K562 (cell line): ENCODE results near the gene ATP6V1G2. TPM values are rescaled to one million over a fixed set of nuclear protein-coding genes. Genes with fewer than 3 reads are reported as not detected.

Experiments
- AFF1 ChIP-seq, 2 experiments: fragments of 450-650 bp; IDR thresholded peaks; 2 replicates each; pipeline ENCODE4 v1.6.1; 2018; ENCODE audit warnings: mild to moderate bottlenecking in 2 of 2, low read depth in 1 of 2; ENCODE audit not compliant: partially characterized antibody in 2 of 2
- ARHGAP35 ChIP-seq: fragments of 450-650 bp; IDR thresholded peaks from 2 replicates; pipeline ENCODE4 v1.6.1; 2018; ENCODE audit not compliant: partially characterized antibody
- ATF1 ChIP-seq, 2 experiments: fragments of 450-650 bp in 1 of 2; IDR thresholded peaks; 2 replicates each; pipeline ENCODE4 v1.6.1; 2016; ENCODE audit warnings: missing compliant biosample characterization in 1 of 2, missing genetic modification characterization in 1 of 2
- FOXK1 ChIP-seq: sonication (generic); formaldehyde crosslinking; IDR thresholded peaks from 2 replicates; pipeline ENCODE4 v1.8.0; 2022; ENCODE audit warnings: missing genetic modification reagents, mild to moderate bottlenecking, borderline replicate concordance
- HMBOX1 ChIP-seq: sonication (generic); IDR thresholded peaks from 2 replicates; pipeline ENCODE4 v1.6.1; 2016
- KLF6 ChIP-seq: fragments of 250-450 bp; sonication (Bioruptor Pico); IDR thresholded peaks from 2 replicates; pipeline ENCODE4 v1.4.0; 2020; ENCODE audit warnings: mild to moderate bottlenecking, moderate library complexity, borderline replicate concordance
- MTF1 ChIP-seq: fragments of 250-450 bp; sonication (Bioruptor Pico); IDR thresholded peaks from 2 replicates; pipeline ENCODE4 v1.9.0; 2021; ENCODE audit warnings: moderate library complexity, mild to moderate bottlenecking, inconsistent platforms, borderline replicate concordance
- MYNN ChIP-seq, 2 experiments: sonication (generic); formaldehyde crosslinking in 1 of 2; IDR thresholded peaks; 2 replicates each; pipeline versions ENCODE4 v1.5.0 to v1.6.1; 2016 to 2020; ENCODE audit warnings: antibody characterized with exemption in 1 of 2, missing genetic modification reagents in 1 of 2
- NCOR1 ChIP-seq: fragments of 450-650 bp; IDR thresholded peaks from 2 replicates; pipeline ENCODE4 v1.6.1; 2016; ENCODE audit warnings: mild to moderate bottlenecking, moderate library complexity
- NR4A1 ChIP-seq, 2 experiments: fragments of 250-450 bp in 1 of 2; fragments of 450-650 bp in 1 of 2; sonication (Bioruptor Pico) in 1 of 2; IDR thresholded peaks; 2 replicates each; pipeline versions ENCODE4 v1.4.0 to v1.6.1; 2016 to 2020; ENCODE audit warnings: mild to moderate bottlenecking in 2 of 2, missing compliant biosample characterization in 1 of 2, missing genetic modification characterization in 1 of 2, moderate library complexity in 1 of 2
- PREB ChIP-seq: sonication (generic); formaldehyde crosslinking; IDR thresholded peaks from 2 replicates; pipeline ENCODE4 v1.8.1; 2023; ENCODE audit warnings: mild to moderate bottlenecking, missing genetic modification reagents
- RBM17 ChIP-seq: fragments of 200-400 bp; formaldehyde crosslinking; IDR thresholded peaks from 2 replicates; pipeline ENCODE4 v1.6.1; 2017; ENCODE audit warnings: low read depth, mild to moderate bottlenecking, low read length, borderline replicate concordance
- TEAD4 ChIP-seq, 2 experiments: sonication (generic) in 1 of 2; formaldehyde crosslinking in 1 of 2; IDR thresholded peaks; 2 replicates each; pipeline versions ENCODE4 v1.6.1 to v1.8.0; 2012 to 2022; ENCODE audit warnings: borderline replicate concordance in 1 of 2, inconsistent platforms in 1 of 2, low read length in 1 of 2, mild to moderate bottlenecking in 1 of 2, missing genetic modification reagents in 1 of 2
- ZBTB5 ChIP-seq: fragments of 450-650 bp; IDR thresholded peaks from 2 replicates; pipeline ENCODE4 v1.6.1; 2017; ENCODE audit warnings: antibody characterized with exemption
- ZEB2 ChIP-seq: fragments of 450-650 bp; IDR thresholded peaks from 2 replicates; pipeline ENCODE4 v1.6.1; 2016
- ZNF134 ChIP-seq: fragments of 250-450 bp; sonication (Bioruptor Pico); conservative IDR thresholded peaks from 2 replicates; pipeline ENCODE4 v1.4.0; 2020
- ZNF184 ChIP-seq: sonication (generic); formaldehyde crosslinking; IDR thresholded peaks from 2 replicates; pipeline ENCODE4 v1.5.0; 2020; ENCODE audit warnings: missing genetic modification reagents
- ZNF717 ChIP-seq: fragments of 250-450 bp; sonication (Bioruptor Pico); IDR thresholded peaks from 2 replicates; pipeline ENCODE4 v1.5.0; 2021
- polyA plus RNA-seq, 8 experiments: library from polyadenylated mRNA; depleted of rRNA in 4 of 8; stranded (reverse) in 5 of 8; unstranded in 3 of 8; fragments of >200 nt; fragmentation: Nextera tagmentation in 2 of 8; fragmentation: Illumina TruSeq in 1 of 8; extraction: Ambion mirVana in 2 of 8; extraction: Trizol in 1 of 8; gene quantifications; 2 replicates each; pipeline versions ENCODE4 v1.2.1 to v1.2.3, GENCODE V29; 2011 to 2014; ENCODE audit warnings: inconsistent platforms in 1 of 8, missing spikeins in 1 of 8
- total RNA-seq, 7 experiments: library from RNA; depleted of rRNA in 6 of 7; stranded (reverse); fragments of >200 nt in 6 of 7; fragmentation: Illumina TruSeq in 2 of 7; extraction: Trizol in 2 of 7; gene quantifications; 2 replicates each; pipeline versions ENCODE4 v1.2.1 to v1.2.3, GENCODE V29; 2011 to 2021; ENCODE audit warnings: low replicate concordance in 1 of 7

The ATP6V1G2 gene
- total and polyA plus RNA-seq, 9 of the 15 experiments (the other 6 are each of a cell fraction or from before 2014, with no cell fraction given) = 0.14 to 1.5 (median 0.33) TPM

GRCh38 chr6:31541658-31542521, 4.5 kb downstream of the ATP6V1G2 start, which contains the start of gene DDX39B (continued):
- TF ChIP-seq AFF1 (IDR thresholded peaks at IDR 0.05; ENCODE audit: low read depth in 1 of 2, partially characterized antibody in 2 of 2) (peak; percentile 74 to 92), MYNN (IDR thresholded peaks at IDR 0.05) (0 out of 2 replicates have a peak, but pooled peaks have one; percentile 23), MYNN (CRISPR knock-in tag; IDR thresholded peaks at IDR 0.05) (no peak), ZNF717 (no peak), NCOR1 (peak; percentile 59), KLF6 (CRISPR knock-in tag) (peak; percentile 78; the same call in 1 of the 2 replicates), ZNF184 (CRISPR knock-in tag) (no peak), ZBTB5 (no peak), ARHGAP35 (no peak), PREB (no peak), HMBOX1 (peak; percentile 27; the same call in 1 of the 2 replicates), MTF1 (CRISPR knock-in tag) (peak; percentile 41; the same call in 1 of the 2 replicates), NR4A1 (CRISPR knock-in tag; IDR thresholded peaks at IDR 0.05) (peak; percentile 65; the same call in 1 of the 2 replicates), NR4A1 (tag; IDR thresholded peaks at IDR 0.05) (peak; percentile 73; the same call in 1 of the 2 replicates), ZEB2 (peak; percentile 27; the same call in 1 of the 2 replicates), ZNF134 (0 out of 2 replicates have a peak, but pooled peaks have one; percentile 36), ATF1 (CRISPR knock-in tag; IDR thresholded peaks at IDR 0.05) (no peak), ATF1 (tag; IDR thresholded peaks at IDR 0.05) (peak; percentile 88), RBM17 (no peak), TEAD4 (IDR thresholded peaks at IDR 0.05; ENCODE audit: low read length) (peak; percentile 13), TEAD4 (CRISPR knock-in tag; IDR thresholded peaks at IDR 0.05; ENCODE audit: borderline replicate concordance) (no peak), FOXK1 (CRISPR knock-in tag) (peak; percentile 19; the same call in 1 of the 2 replicates)
